Mesendoderm (in vitro differentiated cells): ENCODE data around the gene IGFALS.

Source experiments
- DNase-seq: peaks from one replicate; pipeline ENCODE4 v3.0.0; 2013
- H2AK5ac ChIP-seq: 2 replicates; pipeline ENCODE4 v1.6.1; 2013; ENCODE audit warnings: low read length, inconsistent platforms
- H2BK120ac ChIP-seq: 2 replicates; pipeline ENCODE4 v1.6.1; 2013; ENCODE audit warnings: low read depth, mild to moderate bottlenecking, low read length, moderate library complexity, mixed read lengths
- H2BK15ac ChIP-seq: replicated peaks from 2 replicates; pipeline ENCODE4 v1.6.1; 2013; ENCODE audit warnings: low read depth, mild to moderate bottlenecking, moderate library complexity
- H2BK5ac ChIP-seq: 2 replicates; pipeline ENCODE4 v1.6.1; 2013; ENCODE audit warnings: low read length, inconsistent platforms
- H3K18ac ChIP-seq: 2 replicates; pipeline ENCODE4 v1.6.1; 2013; ENCODE audit warnings: mild to moderate bottlenecking, low read length, mixed read lengths
- H3K23ac ChIP-seq: one replicate; pipeline ENCODE4 v1.6.1; 2013; ENCODE audit warnings: low read length
- H3K27ac ChIP-seq: 2 replicates; pipeline ENCODE4 v1.5.1; 2013; ENCODE audit warnings: low read depth, mild to moderate bottlenecking, inconsistent platforms, low read length, moderate library complexity
- H3K27me3 ChIP-seq: 2 replicates; pipeline ENCODE4 v1.6.1; 2013; ENCODE audit warnings: low read length, control low read depth, mild to moderate bottlenecking, inconsistent platforms; ENCODE audit not compliant: insufficient read depth, poor library complexity
- H3K36me3 ChIP-seq: 2 replicates; pipeline ENCODE4 v1.6.1; 2013; ENCODE audit warnings: low read length, inconsistent platforms; ENCODE audit not compliant: control insufficient read depth, insufficient read depth
- H3K4ac ChIP-seq: one replicate; pipeline ENCODE4 v1.6.1; 2013; ENCODE audit warnings: low read depth, mild to moderate bottlenecking, low read length, moderate library complexity
- H3K4me1 ChIP-seq: 2 replicates; pipeline ENCODE4 v1.6.1; 2013; ENCODE audit warnings: low read depth, low read length, inconsistent platforms; ENCODE audit not compliant: control insufficient read depth
- H3K4me2 ChIP-seq: 2 replicates; pipeline ENCODE4 v1.6.1; 2013; ENCODE audit warnings: low read length
- H3K4me3 ChIP-seq: 2 replicates; pipeline ENCODE4 v1.5.1; 2013; ENCODE audit warnings: mild to moderate bottlenecking, low read length
- H3K56ac ChIP-seq: one replicate; pipeline ENCODE4 v1.6.1; 2013; ENCODE audit warnings: low read length
- H3K79me1 ChIP-seq: 2 replicates; pipeline ENCODE4 v1.6.1; 2013; ENCODE audit warnings: low read length, inconsistent platforms
- H3K79me2 ChIP-seq: 2 replicates; pipeline ENCODE4 v1.6.1; 2013; ENCODE audit warnings: mild to moderate bottlenecking, low read length; ENCODE audit not compliant: control insufficient read depth, insufficient read depth
- H3K9ac ChIP-seq: 2 replicates; pipeline ENCODE4 v1.6.1; 2013; ENCODE audit warnings: low read length, inconsistent platforms
- H4K5ac ChIP-seq: one replicate; pipeline ENCODE4 v1.6.1; 2013; ENCODE audit warnings: low read length
- H4K8ac ChIP-seq: one replicate; pipeline ENCODE4 v1.6.1; 2013; ENCODE audit warnings: low read depth, mild to moderate bottlenecking, control low read depth, low read length, moderate library complexity
- WGBS: extraction: QIAGEN DNeasy Blood & Tissue Kit; methylation state at CpG from one replicate; pipeline ENCODE4 v1.1.7; 2013; ENCODE audit warnings: low lambda C conversion rate, missing lambda C conversion rate; ENCODE audit not compliant: insufficient coverage; ENCODE audit errors: extremely low coverage; 5-methylcytosine and 5-hydroxymethylcytosine counted together

IGFALS gene

GRCh38 chr16:1759511-1759910, 34.0 kb downstream of the IGFALS start:
- Histone ChIP-seq H2AK5ac (no peak overlapping the region), H3K9ac (no peak overlapping the region), H3K4ac (no peak overlapping the region), H2BK120ac (no peak overlapping the region), H3K27me3 (no peaks in the 10 kb centered on the region), H4K8ac (no peak overlapping the region), H3K4me3 (no peak overlapping the region), H2BK15ac (no peak overlapping the region), H4K5ac (no peak overlapping the region), H3K79me1 (no peaks in the 10 kb centered on the region), H3K36me3 (no peaks in the 10 kb centered on the region), H3K56ac (no peak overlapping the region), H2BK5ac (no peak overlapping the region), H3K4me1 (no peaks in the 10 kb centered on the region), H3K18ac (no peak overlapping the region), H3K79me2 (no peaks in the 10 kb centered on the region), H3K23ac (no peak overlapping the region), H3K27ac (no peak overlapping the region), H3K4me2 (no peak overlapping the region)
- no CpG with 5 or more reads among the region's 21 CpGs for WGBS
- DNase-seq = no peak

GRCh38 chr16:1758923-1759322, 34.6 kb downstream of the IGFALS start:
- Histone ChIP-seq H3K79me2 (no peaks in the 10 kb centered on the region), H3K27me3 (no peaks in the 10 kb centered on the region), H3K79me1 (no peaks in the 10 kb centered on the region), H3K4ac (no peak overlapping the region), H4K5ac (no peak overlapping the region), H2BK5ac (no peak overlapping the region), H3K18ac (no peak overlapping the region), H2BK120ac (no peak overlapping the region), H3K27ac (no peak overlapping the region), H3K9ac (no peak overlapping the region), H3K56ac (no peak overlapping the region), H2BK15ac (no peak overlapping the region), H2AK5ac (no peak overlapping the region), H3K4me3 (no peak overlapping the region), H3K36me3 (no peaks in the 10 kb centered on the region), H3K23ac (no peak overlapping the region), H3K4me1 (no peaks in the 10 kb centered on the region), H3K4me2 (no peak overlapping the region), H4K8ac (no peak overlapping the region)
- WGBS = no CpG with 5 or more reads among the region's 18 CpGs
- DNase-seq = no peak

- Histone ChIP-seq H3K79me2 (no peaks in the 10 kb centered on the region), H3K18ac (no peak overlapping the region), H3K4me2 (no peak overlapping the region), H3K27me3 (no peaks in the 10 kb centered on the region), H3K36me3 (no peaks in the 10 kb centered on the region), H3K4ac (no peak overlapping the region), H3K4me3 (no peak overlapping the region), H3K27ac (no peak overlapping the region), H3K56ac (no peak overlapping the region), H3K4me1 (no peaks in the 10 kb centered on the region), H4K5ac (no peak overlapping the region), H3K23ac (no peak overlapping the region), H3K9ac (no peak overlapping the region), H2BK15ac (no peak overlapping the region), H2BK120ac (no peak overlapping the region), H2BK5ac (no peak overlapping the region), H2AK5ac (no peak overlapping the region), H4K8ac (no peak overlapping the region), H3K79me1 (no peaks in the 10 kb centered on the region)
- no CpG with 5 or more reads among the region's 37 CpGs for WGBS
- DNase-seq = no peak
Observed at GRCh38 chr16:1757714-1758461, 35.6 kb downstream of the IGFALS start.

GRCh38 chr16:1754204-1754603, 39.3 kb downstream of the IGFALS start:
- H2AK5ac ChIP-seq = no peak overlapping the region
- no peaks in the 10 kb centered on the region for H3K79me1 ChIP-seq
- no peak overlapping the region for H3K4me2 ChIP-seq
- peaks cover 2% of the 10 kb centered on the region for H3K36me3 ChIP-seq
- no peaks in the 10 kb centered on the region for H3K4me1 ChIP-seq
- H3K27me3 ChIP-seq = no peaks in the 10 kb centered on the region
- no peaks in the 10 kb centered on the region for H3K79me2 ChIP-seq
- no peak overlapping the region for H4K5ac ChIP-seq
- H3K56ac ChIP-seq = no peak overlapping the region
- H2BK15ac ChIP-seq = no peak overlapping the region
- no peak overlapping the region for H2BK120ac ChIP-seq
- no peak overlapping the region for H3K23ac ChIP-seq
- H3K27ac ChIP-seq = no peak overlapping the region
- no CpG with 5 or more reads among the region's 12 CpGs for WGBS
- H4K8ac ChIP-seq = no peak overlapping the region
- H3K9ac ChIP-seq = no peak overlapping the region
- H2BK5ac ChIP-seq = no peak overlapping the region
- no peak overlapping the region for H3K4me3 ChIP-seq
- no peak overlapping the region for H3K4ac ChIP-seq
- no peak overlapping the region for H3K18ac ChIP-seq
- DNase-seq = no peak

- DNase-seq = no peak
- Histone ChIP-seq H4K8ac (no peak overlapping the region), H3K79me1 (no peaks in the 10 kb centered on the region), H3K36me3 (peaks cover 2% of the 10 kb centered on the region), H2BK120ac (no peak overlapping the region), H3K79me2 (no peaks in the 10 kb centered on the region), H3K4ac (no peak overlapping the region), H2BK5ac (no peak overlapping the region), H2BK15ac (no peak overlapping the region), H3K4me1 (no peaks in the 10 kb centered on the region), H2AK5ac (no peak overlapping the region), H3K4me3 (no peak overlapping the region), H3K27ac (no peak overlapping the region), H3K4me2 (no peak overlapping the region), H3K18ac (no peak overlapping the region), H3K9ac (no peak overlapping the region), H3K56ac (no peak overlapping the region), H4K5ac (no peak overlapping the region), H3K27me3 (no peaks in the 10 kb centered on the region), H3K23ac (no peak overlapping the region)
- WGBS = no CpG with 5 or more reads among the region's 14 CpGs
Observed at GRCh38 chr16:1752853-1753252, 40.7 kb downstream of the IGFALS start.

- Histone ChIP-seq H4K5ac (no peak overlapping the region), H3K4ac (no peak overlapping the region), H3K23ac (no peak overlapping the region), H3K79me1 (no peaks in the 10 kb centered on the region), H3K27me3 (no peaks in the 10 kb centered on the region), H3K4me1 (no peaks in the 10 kb centered on the region), H3K9ac (no peak overlapping the region), H3K4me2 (no peak overlapping the region), H3K56ac (no peak overlapping the region), H2BK120ac (no peak overlapping the region), H2AK5ac (no peak overlapping the region), H3K27ac (no peak overlapping the region), H3K36me3 (peaks cover 2% of the 10 kb centered on the region), H4K8ac (no peak overlapping the region), H2BK15ac (no peak overlapping the region), H2BK5ac (no peak overlapping the region), H3K4me3 (no peak overlapping the region), H3K79me2 (no peaks in the 10 kb centered on the region), H3K18ac (no peak overlapping the region)
- DNase-seq = no peak
- no CpG with 5 or more reads among the region's 16 CpGs for WGBS
Observed at GRCh38 chr16:1751946-1752345, 41.6 kb downstream of the IGFALS start.
